Measurements from ENCODE around the gene METTL16.

METTL16 gene

GRCh38 chr17:2455956-2456355 lies 55.7 kb downstream of the METTL16 start:
- TF ChIP-seq ZFP30 (CRISPR knock-in tag; IDR thresholded peaks at IDR 0.05) (no peak), ZNF8 (CRISPR knock-in tag; IDR thresholded peaks at IDR 0.05) (no peak), RARB (CRISPR knock-in tag; IDR thresholded peaks at IDR 0.05) (no peak), ZNF565 (CRISPR knock-in tag; conservative IDR thresholded peaks at IDR 0.05; ENCODE audit: low read depth) (no peak), ZFP3 (CRISPR knock-in tag; IDR thresholded peaks at IDR 0.05) (no peak), ISL1 (CRISPR knock-in tag; IDR thresholded peaks at IDR 0.05) (no peak), TOX (CRISPR knock-in tag; IDR thresholded peaks at IDR 0.05; ENCODE audit: borderline replicate concordance) (no peak), OSR1 (CRISPR knock-in tag; IDR thresholded peaks at IDR 0.05) (no peak), PATZ1 (CRISPR knock-in tag; IDR thresholded peaks at IDR 0.05; ENCODE audit: borderline replicate concordance) (no peak), SNAI2 (CRISPR knock-in tag; IDR thresholded peaks at IDR 0.05) (no peak), PPARA (CRISPR knock-in tag; IDR thresholded peaks at IDR 0.05; ENCODE audit: borderline replicate concordance) (no peak), ZC3H10 (CRISPR knock-in tag; IDR thresholded peaks at IDR 0.05) (no peak), BACH2 (CRISPR knock-in tag; IDR thresholded peaks at IDR 0.05; ENCODE audit: borderline replicate concordance) (no peak), TCF4 (CRISPR knock-in tag; IDR thresholded peaks at IDR 0.05; ENCODE audit: borderline replicate concordance) (no peak), ZNF70 (CRISPR knock-in tag; IDR thresholded peaks at IDR 0.05) (no peak), ESRRG (CRISPR knock-in tag; IDR thresholded peaks at IDR 0.05) (no peak), ARNTL (CRISPR knock-in tag; IDR thresholded peaks at IDR 0.05; ENCODE audit: borderline replicate concordance, low read depth) (no peak)
- TF ChIP-seq, protein P1, sequence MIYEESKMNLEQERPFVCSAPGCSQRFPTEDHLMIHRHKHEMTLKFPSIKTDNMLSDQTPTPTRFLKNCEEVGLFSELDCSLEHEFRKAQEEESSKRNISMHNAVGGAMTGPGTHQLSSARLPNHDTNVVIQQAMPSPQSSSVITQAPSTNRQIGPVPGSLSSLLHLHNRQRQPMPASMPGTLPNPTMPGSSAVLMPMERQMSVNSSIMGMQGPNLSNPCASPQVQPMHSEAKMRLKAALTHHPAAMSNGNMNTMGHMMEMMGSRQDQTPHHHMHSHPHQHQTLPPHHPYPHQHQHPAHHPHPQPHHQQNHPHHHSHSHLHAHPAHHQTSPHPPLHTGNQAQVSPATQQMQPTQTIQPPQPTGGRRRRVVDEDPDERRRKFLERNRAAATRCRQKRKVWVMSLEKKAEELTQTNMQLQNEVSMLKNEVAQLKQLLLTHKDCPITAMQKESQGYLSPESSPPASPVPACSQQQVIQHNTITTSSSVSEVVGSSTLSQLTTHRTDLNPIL (CRISPR knock-in tag; IDR thresholded peaks at IDR 0.05; ENCODE audit: low read depth), result no peak
- TF ChIP-seq, protein P2, sequence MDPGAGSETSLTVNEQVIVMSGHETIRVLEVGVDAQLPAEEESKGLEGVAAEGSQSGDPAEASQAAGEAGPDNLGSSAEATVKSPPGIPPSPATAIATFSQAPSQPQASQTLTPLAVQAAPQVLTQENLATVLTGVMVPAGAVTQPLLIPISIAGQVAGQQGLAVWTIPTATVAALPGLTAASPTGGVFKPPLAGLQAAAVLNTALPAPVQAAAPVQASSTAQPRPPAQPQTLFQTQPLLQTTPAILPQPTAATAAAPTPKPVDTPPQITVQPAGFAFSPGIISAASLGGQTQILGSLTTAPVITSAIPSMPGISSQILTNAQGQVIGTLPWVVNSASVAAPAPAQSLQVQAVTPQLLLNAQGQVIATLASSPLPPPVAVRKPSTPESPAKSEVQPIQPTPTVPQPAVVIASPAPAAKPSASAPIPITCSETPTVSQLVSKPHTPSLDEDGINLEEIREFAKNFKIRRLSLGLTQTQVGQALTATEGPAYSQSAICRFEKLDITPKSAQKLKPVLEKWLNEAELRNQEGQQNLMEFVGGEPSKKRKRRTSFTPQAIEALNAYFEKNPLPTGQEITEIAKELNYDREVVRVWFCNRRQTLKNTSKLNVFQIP (CRISPR knock-in tag; IDR thresholded peaks at IDR 0.05; ENCODE audit: borderline replicate concordance, low read depth), result no peak
- TF ChIP-seq, protein P3, sequence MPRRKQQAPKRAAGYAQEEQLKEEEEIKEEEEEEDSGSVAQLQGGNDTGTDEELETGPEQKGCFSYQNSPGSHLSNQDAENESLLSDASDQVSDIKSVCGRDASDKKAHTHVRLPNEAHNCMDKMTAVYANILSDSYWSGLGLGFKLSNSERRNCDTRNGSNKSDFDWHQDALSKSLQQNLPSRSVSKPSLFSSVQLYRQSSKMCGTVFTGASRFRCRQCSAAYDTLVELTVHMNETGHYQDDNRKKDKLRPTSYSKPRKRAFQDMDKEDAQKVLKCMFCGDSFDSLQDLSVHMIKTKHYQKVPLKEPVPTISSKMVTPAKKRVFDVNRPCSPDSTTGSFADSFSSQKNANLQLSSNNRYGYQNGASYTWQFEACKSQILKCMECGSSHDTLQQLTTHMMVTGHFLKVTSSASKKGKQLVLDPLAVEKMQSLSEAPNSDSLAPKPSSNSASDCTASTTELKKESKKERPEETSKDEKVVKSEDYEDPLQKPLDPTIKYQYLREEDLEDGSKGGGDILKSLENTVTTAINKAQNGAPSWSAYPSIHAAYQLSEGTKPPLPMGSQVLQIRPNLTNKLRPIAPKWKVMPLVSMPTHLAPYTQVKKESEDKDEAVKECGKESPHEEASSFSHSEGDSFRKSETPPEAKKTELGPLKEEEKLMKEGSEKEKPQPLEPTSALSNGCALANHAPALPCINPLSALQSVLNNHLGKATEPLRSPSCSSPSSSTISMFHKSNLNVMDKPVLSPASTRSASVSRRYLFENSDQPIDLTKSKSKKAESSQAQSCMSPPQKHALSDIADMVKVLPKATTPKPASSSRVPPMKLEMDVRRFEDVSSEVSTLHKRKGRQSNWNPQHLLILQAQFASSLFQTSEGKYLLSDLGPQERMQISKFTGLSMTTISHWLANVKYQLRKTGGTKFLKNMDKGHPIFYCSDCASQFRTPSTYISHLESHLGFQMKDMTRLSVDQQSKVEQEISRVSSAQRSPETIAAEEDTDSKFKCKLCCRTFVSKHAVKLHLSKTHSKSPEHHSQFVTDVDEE (CRISPR knock-in tag; IDR thresholded peaks at IDR 0.05), result no peak
- ATAC-seq, result no peak

DNA sequence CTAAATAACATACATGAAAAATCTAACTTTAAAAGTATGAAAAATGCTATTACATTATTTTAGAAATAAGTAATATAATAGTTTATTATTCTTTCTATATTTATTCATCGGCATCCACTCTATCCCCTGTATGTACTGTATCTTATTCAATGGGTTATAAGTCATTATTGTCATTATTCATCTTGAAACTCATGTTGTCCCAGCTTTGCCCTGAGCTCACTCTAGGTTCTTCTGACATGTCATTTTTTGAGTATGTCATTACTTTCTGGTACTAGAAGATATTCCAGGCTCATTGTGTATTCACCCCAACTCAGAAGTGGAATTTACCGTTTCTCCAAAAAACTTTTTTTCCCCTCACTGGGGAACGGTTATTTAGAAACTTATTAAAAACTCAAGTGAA lies 57.8 kb downstream of the METTL16 start:
- TF ChIP-seq TOX (CRISPR knock-in tag; IDR thresholded peaks at IDR 0.05; ENCODE audit: borderline replicate concordance), result no peak
- TF ChIP-seq, protein P1 (CRISPR knock-in tag; IDR thresholded peaks at IDR 0.05; ENCODE audit: low read depth), result no peak
- TF ChIP-seq ISL1 (CRISPR knock-in tag; IDR thresholded peaks at IDR 0.05), result no peak
- TF ChIP-seq PPARA (CRISPR knock-in tag; IDR thresholded peaks at IDR 0.05; ENCODE audit: borderline replicate concordance), result no peak
- TF ChIP-seq OSR1 (CRISPR knock-in tag; IDR thresholded peaks at IDR 0.05), result no peak

GRCh38 chr17:2453325-2453724 lies 58.4 kb downstream of the METTL16 start:
- TF ChIP-seq ZFP3 (CRISPR knock-in tag; IDR thresholded peaks at IDR 0.05) (no peak), RARB (CRISPR knock-in tag; IDR thresholded peaks at IDR 0.05) (no peak), OSR1 (CRISPR knock-in tag; IDR thresholded peaks at IDR 0.05) (no peak), CSDC2 (CRISPR knock-in tag; IDR thresholded peaks at IDR 0.05) (no peak), ISL1 (CRISPR knock-in tag; IDR thresholded peaks at IDR 0.05) (no peak), PPARA (CRISPR knock-in tag; IDR thresholded peaks at IDR 0.05; ENCODE audit: borderline replicate concordance) (no peak), ZNF70 (CRISPR knock-in tag; IDR thresholded peaks at IDR 0.05) (no peak), ZFP30 (CRISPR knock-in tag; IDR thresholded peaks at IDR 0.05) (no peak), TOX (CRISPR knock-in tag; IDR thresholded peaks at IDR 0.05; ENCODE audit: borderline replicate concordance) (no peak), ESRRG (CRISPR knock-in tag; IDR thresholded peaks at IDR 0.05) (no peak)
- TF ChIP-seq, protein P4, sequence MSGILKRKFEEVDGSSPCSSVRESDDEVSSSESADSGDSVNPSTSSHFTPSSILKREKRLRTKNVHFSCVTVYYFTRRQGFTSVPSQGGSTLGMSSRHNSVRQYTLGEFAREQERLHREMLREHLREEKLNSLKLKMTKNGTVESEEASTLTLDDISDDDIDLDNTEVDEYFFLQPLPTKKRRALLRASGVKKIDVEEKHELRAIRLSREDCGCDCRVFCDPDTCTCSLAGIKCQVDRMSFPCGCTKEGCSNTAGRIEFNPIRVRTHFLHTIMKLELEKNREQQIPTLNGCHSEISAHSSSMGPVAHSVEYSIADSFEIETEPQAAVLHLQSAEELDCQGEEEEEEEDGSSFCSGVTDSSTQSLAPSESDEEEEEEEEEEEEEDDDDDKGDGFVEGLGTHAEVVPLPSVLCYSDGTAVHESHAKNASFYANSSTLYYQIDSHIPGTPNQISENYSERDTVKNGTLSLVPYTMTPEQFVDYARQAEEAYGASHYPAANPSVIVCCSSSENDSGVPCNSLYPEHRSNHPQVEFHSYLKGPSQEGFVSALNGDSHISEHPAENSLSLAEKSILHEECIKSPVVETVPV (CRISPR knock-in tag; IDR thresholded peaks at IDR 0.05), result no peak
- ATAC-seq, result no peak

More for the DNA sequence above, 57.8 kb downstream of the METTL16 start:
- no peak for ATAC-seq
